NT2/D1 (cell line): ENCODE data around the gene FUT2.

ENCODE experiments used
- SUZ12 ChIP-seq: IDR thresholded peaks from 2 replicates; pipeline ENCODE4 v1.6.1; 2011; ENCODE audit not compliant: insufficient read length, insufficient read depth; ENCODE audit errors: extremely low read depth
- ZNF274 ChIP-seq: IDR thresholded peaks from 2 replicates; pipeline ENCODE4 v1.6.1; 2011; ENCODE audit warnings: mild to moderate bottlenecking, low read depth, low read length

- TF ChIP-seq ZNF274 (no peak), SUZ12 (no peak)
These were observed 34.1 kb upstream of the FUT2 start for GRCh38 chr19:48661711-48662090.
